ENCODE results near the gene STARD9. TPM values are rescaled to one million over a fixed set of nuclear protein-coding genes. Genes with fewer than 3 reads are reported as not detected.
"Not testable (repeated sequence)": the region's sequence is repeated elsewhere in the genome, so short reads cannot be mapped to it uniquely, and the experiment has no call there.

The STARD9 gene
- total RNA-seq, 1 donor, result 4.0 TPM

- Histone ChIP-seq H3K9me3 (ENCODE audit: low read depth, low read length) (no peaks in the 10 kb centered on the region), H3K4me3 (ENCODE audit: low read length) (no peak overlapping the region), H3K4me1 (ENCODE audit: insufficient read depth, low read length) (no peaks in the 10 kb centered on the region), H3K27me3 (ENCODE audit: insufficient read depth, low read length) (no peaks in the 10 kb centered on the region)
These were observed 64.7 kb downstream of the STARD9 start for GRCh38 chr15:42640109-42640508.

- H3K9me3 ChIP-seq (ENCODE audit: low read depth, low read length), result no peaks in the 10 kb centered on the region
- no peaks in the 10 kb centered on the region for H3K27me3 ChIP-seq (ENCODE audit: insufficient read depth, low read length)
- no peaks in the 10 kb centered on the region for H3K4me1 ChIP-seq (ENCODE audit: insufficient read depth, low read length)
- H3K4me3 ChIP-seq (ENCODE audit: low read length), result no peak overlapping the region
These were observed 75.0 kb downstream of the STARD9 start for GRCh38 chr15:42650208-42651066.

GRCh38 chr15:42665827-42666226 is 90.4 kb downstream of the STARD9 start:
- Histone ChIP-seq H3K27me3 (ENCODE audit: insufficient read depth, low read length) (no peaks in the 10 kb centered on the region), H3K4me1 (ENCODE audit: insufficient read depth, low read length) (no peaks in the 10 kb centered on the region), H3K4me3 (ENCODE audit: low read length) (no peak overlapping the region), H3K9me3 (ENCODE audit: low read depth, low read length) (no peaks in the 10 kb centered on the region)

- no peak overlapping the region for H3K4me3 ChIP-seq (ENCODE audit: low read length)
- H3K4me1 ChIP-seq (ENCODE audit: insufficient read depth, low read length), result no peaks in the 10 kb centered on the region
- H3K9me3 ChIP-seq (ENCODE audit: low read depth, low read length), result no peaks in the 10 kb centered on the region
- H3K27me3 ChIP-seq (ENCODE audit: insufficient read depth, low read length), result no peaks in the 10 kb centered on the region
These were observed 92.4 kb downstream of the STARD9 start for GRCh38 chr15:42667855-42668254.

GRCh38 chr15:42670451-42670850 is 95.0 kb downstream of the STARD9 start:
- Histone ChIP-seq H3K27me3 (ENCODE audit: insufficient read depth, low read length) (no peaks in the 10 kb centered on the region), H3K9me3 (ENCODE audit: low read depth, low read length) (no peaks in the 10 kb centered on the region), H3K4me1 (ENCODE audit: insufficient read depth, low read length) (no peaks in the 10 kb centered on the region), H3K4me3 (ENCODE audit: low read length) (no peak overlapping the region)

GRCh38 chr15:42672444-42672843 is 97.0 kb downstream of the STARD9 start:
- H3K9me3 ChIP-seq (ENCODE audit: low read depth, low read length), result no peaks in the 10 kb centered on the region
- H3K27me3 ChIP-seq (ENCODE audit: insufficient read depth, low read length), result no peaks in the 10 kb centered on the region
- no peaks in the 10 kb centered on the region for H3K4me1 ChIP-seq (ENCODE audit: insufficient read depth, low read length)
- H3K4me3 ChIP-seq (ENCODE audit: low read length), result no peak overlapping the region

- no peaks in the 10 kb centered on the region for H3K9me3 ChIP-seq (ENCODE audit: low read depth, low read length)
- no peaks in the 10 kb centered on the region for H3K27me3 ChIP-seq (ENCODE audit: insufficient read depth, low read length)
- H3K4me1 ChIP-seq (ENCODE audit: insufficient read depth, low read length), result no peaks in the 10 kb centered on the region
- H3K4me3 ChIP-seq (ENCODE audit: low read length), result no peak overlapping the region
These were observed 99.1 kb downstream of the STARD9 start for GRCh38 chr15:42674472-42674871.

GRCh38 chr15:42675021-42675420 is 99.6 kb downstream of the STARD9 start:
- H3K27me3 ChIP-seq (ENCODE audit: insufficient read depth, low read length), result no peaks in the 10 kb centered on the region
- no peak overlapping the region for H3K4me3 ChIP-seq (ENCODE audit: low read length)
- H3K4me1 ChIP-seq (ENCODE audit: insufficient read depth, low read length), result no peaks in the 10 kb centered on the region
- no peaks in the 10 kb centered on the region for H3K9me3 ChIP-seq (ENCODE audit: low read depth, low read length)

GRCh38 chr15:42679285-42680141 is 104.1 kb downstream of the STARD9 start:
- Histone ChIP-seq H3K4me1 (ENCODE audit: insufficient read depth, low read length) (no peaks in the 10 kb centered on the region), H3K9me3 (ENCODE audit: low read depth, low read length) (no peaks in the 10 kb centered on the region), H3K4me3 (ENCODE audit: low read length) (no peak overlapping the region), H3K27me3 (ENCODE audit: insufficient read depth, low read length) (no peaks in the 10 kb centered on the region)

- not testable (repeated sequence) for H3K9me3 ChIP-seq (ENCODE audit: low read depth, low read length); H3K4me3 ChIP-seq (ENCODE audit: low read length); H3K4me1 ChIP-seq (ENCODE audit: insufficient read depth, low read length); H3K27me3 ChIP-seq (ENCODE audit: insufficient read depth, low read length)
These were observed 104.7 kb downstream of the STARD9 start for GRCh38 chr15:42680142-42680482.

GRCh38 chr15:42681119-42681518 is 105.7 kb downstream of the STARD9 start:
- no peaks in the 10 kb centered on the region for H3K9me3 ChIP-seq (ENCODE audit: low read depth, low read length)
- no peaks in the 10 kb centered on the region for H3K4me1 ChIP-seq (ENCODE audit: insufficient read depth, low read length)
- no peak overlapping the region for H3K4me3 ChIP-seq (ENCODE audit: low read length)
- no peaks in the 10 kb centered on the region for H3K27me3 ChIP-seq (ENCODE audit: insufficient read depth, low read length)

GRCh38 chr15:42686281-42686680 is 110.9 kb downstream of the STARD9 start:
- H3K4me1 ChIP-seq (ENCODE audit: insufficient read depth, low read length), result no peaks in the 10 kb centered on the region
- H3K9me3 ChIP-seq (ENCODE audit: low read depth, low read length), result no peaks in the 10 kb centered on the region
- H3K4me3 ChIP-seq (ENCODE audit: low read length), result no peak overlapping the region
- no peaks in the 10 kb centered on the region for H3K27me3 ChIP-seq (ENCODE audit: insufficient read depth, low read length)

GRCh38 chr15:42687740-42688139 is 112.3 kb downstream of the STARD9 start:
- Histone ChIP-seq H3K9me3 (ENCODE audit: low read depth, low read length) (no peaks in the 10 kb centered on the region), H3K27me3 (ENCODE audit: insufficient read depth, low read length) (no peaks in the 10 kb centered on the region), H3K4me3 (ENCODE audit: low read length) (no peak overlapping the region)

GRCh38 chr15:42688301-42688700 is 112.9 kb downstream of the STARD9 start:
- no peak overlapping the region for H3K4me3 ChIP-seq (ENCODE audit: low read length)
- no peaks in the 10 kb centered on the region for H3K9me3 ChIP-seq (ENCODE audit: low read depth, low read length)
- no peaks in the 10 kb centered on the region for H3K4me1 ChIP-seq (ENCODE audit: insufficient read depth, low read length)
- no peaks in the 10 kb centered on the region for H3K27me3 ChIP-seq (ENCODE audit: insufficient read depth, low read length)

More at GRCh38 chr15:42687740-42688139, 112.3 kb downstream of the STARD9 start:
- no peaks in the 10 kb centered on the region for H3K4me1 ChIP-seq (ENCODE audit: insufficient read depth, low read length)

- Histone ChIP-seq H3K9me3 (ENCODE audit: low read depth, low read length) (no peaks in the 10 kb centered on the region), H3K4me3 (ENCODE audit: low read length) (no peak overlapping the region), H3K4me1 (ENCODE audit: insufficient read depth, low read length) (no peaks in the 10 kb centered on the region), H3K27me3 (ENCODE audit: insufficient read depth, low read length) (no peaks in the 10 kb centered on the region)
These were observed 115.9 kb downstream of the STARD9 start for GRCh38 chr15:42691308-42691707.
